HG03354 (cell line): ENCODE measurements around the gene TNFRSF14.
"Not testable (repeated sequence)": the region's sequence is repeated elsewhere in the genome, so short reads cannot be mapped to it uniquely, and the experiment has no call there.

Experiments
- ATAC-seq: cut with Tn5 transposase; IDR thresholded peaks from one replicate; pipeline ENCODE4 v1.9.1; 2021; ENCODE audit warnings: mild to moderate bottlenecking; ENCODE audit not compliant: unreplicated experiment, poor library complexity, severe bottlenecking

The TNFRSF14 gene

GRCh38 chr1:2535981-2536380 is 20.2 kb upstream of the TNFRSF14 start:
- no peak for ATAC-seq

- ATAC-seq, result no peak
Observed at GRCh38 chr1:2537784-2538115, 18.4 kb upstream of the TNFRSF14 start.

GRCh38 chr1:2538376-2538775 is 17.8 kb upstream of the TNFRSF14 start:
- no peak for ATAC-seq

- no peak for ATAC-seq
Observed at GRCh38 chr1:2538872-2539271, 17.3 kb upstream of the TNFRSF14 start.

- ATAC-seq, result no peak
Observed at GRCh38 chr1:2539312-2539907, 16.8 kb upstream of the TNFRSF14 start.

DNA sequence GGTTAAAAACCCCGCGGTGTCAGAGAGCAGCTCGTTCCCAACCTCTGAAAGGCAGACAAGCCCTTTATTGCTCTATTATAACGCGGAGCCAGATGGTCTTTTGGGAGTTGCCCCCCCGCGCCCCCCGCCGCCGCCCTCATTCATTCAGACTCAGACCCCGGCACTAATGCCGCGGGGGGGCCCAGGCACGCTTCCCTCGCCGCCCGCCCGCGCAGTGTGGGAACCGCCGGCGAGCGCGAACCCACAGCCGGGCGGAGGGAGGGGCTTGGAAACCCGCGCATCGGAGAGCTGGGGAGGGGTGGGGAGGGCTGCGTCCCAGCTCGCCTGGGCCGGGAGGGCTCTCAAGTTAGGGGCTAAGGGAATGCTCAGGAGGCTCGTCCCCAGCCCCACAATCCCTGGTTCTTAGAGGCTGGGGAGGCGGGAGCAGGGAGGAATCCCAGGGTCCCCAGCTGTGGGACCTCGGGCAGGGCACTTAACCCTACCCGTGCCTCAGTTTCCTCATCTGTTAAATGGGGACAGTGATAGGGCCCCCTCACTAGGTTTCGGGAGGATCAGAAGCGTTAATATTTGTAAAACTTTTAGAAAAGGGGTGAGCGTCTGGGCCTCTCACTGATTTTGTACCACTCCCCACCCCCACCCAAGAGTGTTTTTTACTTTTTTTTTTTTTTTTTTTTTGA is 15.2 kb upstream of the TNFRSF14 start:
- ATAC-seq, result no peak

DNA sequence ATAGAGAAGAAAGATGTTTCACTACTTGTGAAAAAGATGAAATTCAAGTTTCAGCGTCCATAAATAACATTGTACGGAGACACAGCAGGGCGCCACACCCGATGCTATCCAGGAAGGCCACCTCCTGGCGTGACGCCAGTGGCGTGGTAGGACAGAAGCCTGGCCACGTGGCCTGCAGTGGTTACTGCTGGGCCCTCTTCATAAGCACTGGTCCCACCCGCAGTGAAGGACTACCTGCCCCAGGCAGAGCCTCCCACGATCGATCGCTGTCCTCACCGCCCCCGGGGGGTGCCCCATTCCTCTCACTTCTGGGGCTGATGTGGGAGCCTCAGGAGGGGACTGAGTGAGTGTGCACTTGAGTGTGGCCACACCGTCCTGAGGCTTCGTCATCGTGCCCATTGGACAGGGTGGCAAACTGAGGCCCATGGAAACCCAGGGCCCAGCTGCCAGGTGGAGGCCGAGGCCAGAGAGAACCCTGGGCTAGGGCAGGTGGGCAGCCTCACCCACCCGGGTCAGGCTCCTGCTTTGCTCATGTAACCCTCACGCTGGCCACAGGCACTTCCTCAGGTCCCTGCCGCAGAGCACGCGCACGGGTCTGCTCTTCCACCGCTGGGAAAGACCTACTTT is 14.4 kb upstream of the TNFRSF14 start:
- no peak for ATAC-seq

DNA sequence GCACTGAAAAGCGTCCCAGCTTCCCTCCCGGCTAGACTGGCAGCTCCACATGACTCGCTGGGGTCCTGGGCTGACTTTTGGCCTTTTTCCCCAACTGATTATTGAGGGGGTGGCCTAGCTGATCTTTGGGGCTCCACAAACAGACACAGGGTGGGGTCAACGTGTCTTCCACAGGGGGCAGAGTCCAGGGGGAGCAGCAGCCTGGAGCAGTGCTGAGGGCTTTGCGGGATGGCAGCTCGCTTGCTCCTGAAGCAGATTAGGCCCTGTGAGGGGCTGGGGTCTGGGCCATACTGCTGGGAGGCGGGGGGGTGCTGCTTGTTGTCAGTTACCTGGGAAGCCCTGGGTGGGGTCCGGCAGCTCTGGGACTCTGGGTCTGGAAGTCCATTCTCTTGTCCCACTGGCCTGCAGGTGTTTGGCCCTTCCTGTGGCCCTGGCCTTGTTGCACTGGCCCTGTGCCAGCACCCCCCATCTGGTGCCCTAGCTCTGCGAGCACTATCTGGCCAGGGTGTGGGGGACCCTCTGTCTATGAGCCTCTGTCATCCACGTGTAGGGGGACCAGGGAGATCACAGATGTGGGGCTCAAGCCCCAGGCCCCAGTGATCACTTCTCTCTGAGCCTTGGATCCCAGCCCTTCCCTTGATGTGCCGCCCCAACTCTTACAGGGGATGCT is 13.8 kb upstream of the TNFRSF14 start:
- ATAC-seq, result no peak

DNA sequence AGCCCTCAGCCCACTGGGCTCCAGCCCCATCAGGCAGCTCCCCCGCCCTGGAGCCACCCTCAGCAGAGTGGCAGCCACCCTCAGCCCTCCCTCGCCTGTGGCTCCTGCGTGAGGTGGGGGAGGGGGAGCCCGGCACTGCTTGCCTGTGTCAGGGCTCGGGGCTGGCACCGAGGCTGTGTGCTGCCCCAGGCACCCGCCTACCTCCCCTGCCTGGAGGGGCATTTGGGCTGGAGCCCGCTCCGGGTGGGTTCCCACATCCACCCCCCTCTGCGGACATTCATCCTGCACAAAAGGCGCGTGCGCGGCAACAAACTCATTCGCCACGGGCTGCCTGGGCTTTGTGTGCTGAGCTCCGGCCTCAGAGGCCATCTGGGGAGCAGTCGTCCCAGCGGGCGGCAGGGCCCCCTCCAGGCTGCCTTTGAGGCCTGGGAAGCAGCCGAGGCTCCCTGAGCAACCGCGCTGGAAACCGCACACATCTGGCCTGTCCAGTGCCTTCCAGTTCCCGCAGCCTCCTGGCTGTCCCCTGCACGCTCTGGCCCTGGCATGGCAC is 12.6 kb upstream of the TNFRSF14 start:
- ATAC-seq, result no peak

- ATAC-seq, result no peak
Observed at GRCh38 chr1:2544093-2544874, 11.9 kb upstream of the TNFRSF14 start.

GRCh38 chr1:2544875-2545640 is 11.1 kb upstream of the TNFRSF14 start:
- no peak for ATAC-seq

DNA sequence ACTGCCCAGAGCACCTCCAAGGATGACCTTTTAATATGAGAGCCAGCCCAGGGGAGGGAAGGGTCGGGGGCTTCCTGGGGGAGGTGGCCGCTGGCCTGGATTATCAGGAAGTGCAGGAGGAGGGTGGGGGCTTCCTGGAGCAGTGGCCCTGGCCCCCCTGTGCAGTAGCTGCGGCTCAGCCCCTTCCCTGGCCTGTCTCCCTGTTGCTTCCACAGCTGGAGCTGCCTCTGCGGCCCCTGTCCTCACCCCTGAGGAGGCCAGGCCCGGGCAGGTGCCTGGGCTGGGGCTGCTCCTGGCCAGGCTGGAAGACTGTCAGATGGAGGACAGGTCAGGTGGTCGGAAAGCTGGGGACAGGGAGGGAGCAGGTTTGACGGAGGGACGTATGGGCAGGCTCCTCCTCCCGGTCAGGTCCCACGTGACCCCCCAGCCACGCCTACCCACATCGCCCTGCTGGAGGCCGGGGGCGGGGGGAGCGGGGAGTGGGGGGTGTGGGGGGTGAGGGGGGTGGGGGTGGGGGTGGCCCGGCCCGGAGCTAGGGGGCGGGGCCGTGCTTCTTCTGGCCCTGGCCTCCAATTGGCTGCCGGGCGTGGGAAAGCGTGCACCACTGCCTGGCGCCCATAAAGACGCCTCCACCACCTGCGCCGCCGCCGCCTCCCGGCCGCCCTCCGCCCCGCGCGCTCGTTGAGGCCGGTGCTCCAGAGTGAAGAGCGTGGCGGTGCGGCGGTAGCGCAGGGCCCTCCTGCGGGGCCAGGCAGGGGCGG is 10.2 kb upstream of the TNFRSF14 start:
- peak; percentile 40 for ATAC-seq

- peak; percentile 43 for ATAC-seq
Observed at GRCh38 chr1:2546515-2547209, 9.5 kb upstream of the TNFRSF14 start.

GRCh38 chr1:2547210-2548067 is 8.7 kb upstream of the TNFRSF14 start:
- ATAC-seq, result peak; percentile 16

DNA sequence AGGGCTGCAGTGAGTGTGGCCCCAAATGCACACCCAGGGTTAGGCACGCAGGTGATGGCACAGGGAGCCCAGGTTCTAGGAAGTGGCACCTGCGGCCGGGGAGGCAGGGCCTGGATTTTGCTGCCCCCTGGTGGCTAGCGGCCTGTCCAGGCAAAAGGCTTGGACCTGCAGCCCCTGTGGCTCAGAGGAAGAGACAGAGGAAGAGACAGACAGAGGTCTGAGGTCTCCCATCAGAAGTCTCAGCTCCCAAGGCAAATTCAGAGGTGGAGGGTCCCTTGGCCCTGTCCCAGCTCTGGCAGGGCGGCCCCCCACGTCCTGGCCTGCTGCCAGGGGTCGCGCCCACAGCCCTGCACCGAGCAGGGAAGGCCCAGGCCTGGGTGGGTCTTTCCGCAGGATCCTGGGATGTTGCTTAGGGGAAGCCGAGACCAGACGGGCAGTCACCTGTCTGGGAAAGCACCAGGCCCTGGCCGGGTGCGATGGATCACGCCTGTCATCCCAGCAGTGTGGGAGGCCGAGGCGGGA is 8.0 kb upstream of the TNFRSF14 start:
- ATAC-seq, result peak; percentile 24

DNA sequence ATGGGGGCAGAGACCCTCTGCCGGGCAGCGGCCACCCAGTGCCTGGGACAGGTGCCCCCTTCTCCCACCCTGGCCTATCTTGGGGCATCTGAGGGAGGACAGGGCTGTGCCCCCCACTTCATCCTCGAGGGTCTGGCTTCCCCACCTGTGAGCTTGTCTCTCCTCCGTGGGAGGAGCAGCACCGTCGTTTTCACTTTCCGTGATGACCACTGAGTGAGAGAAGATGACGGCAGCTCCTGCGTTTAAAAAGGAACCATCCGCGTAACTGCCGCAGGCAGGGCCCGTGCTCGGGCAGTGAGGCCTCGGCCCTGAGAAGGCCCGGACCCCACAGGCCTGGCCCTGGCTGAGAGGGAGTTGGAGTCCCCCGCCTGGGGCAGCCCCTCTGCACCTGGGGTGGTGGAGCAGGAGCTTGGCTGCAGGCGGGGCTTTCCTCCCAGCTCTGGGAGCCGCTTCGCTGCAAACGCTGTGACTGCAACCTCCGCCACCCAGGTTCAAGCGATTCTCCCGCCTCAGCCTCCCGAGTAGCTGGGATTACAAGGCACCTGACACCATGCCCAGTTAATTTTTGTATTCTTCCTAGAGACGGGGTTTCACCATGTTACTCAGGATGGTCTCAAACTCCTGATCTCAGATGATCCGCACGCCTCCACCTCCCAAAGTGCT is 6.7 kb upstream of the TNFRSF14 start:
- ATAC-seq, result not testable (repeated sequence)
